SK-N-SH (cell line): Measurements from ENCODE around the gene PLEKHA6.
A peak's percentile ranks its signal among the peaks of the same experiment; 100 is the strongest.

Source experiments
- CTCF ChIP-seq: fragments of 200-600 bp; sonication (generic); IDR thresholded peaks from 2 replicates; pipeline ENCODE4 v1.6.1; 2017; ENCODE audit warnings: antibody characterized with exemption, mild to moderate bottlenecking, moderate library complexity
- RFX5 ChIP-seq: IDR thresholded peaks from 2 replicates; pipeline ENCODE4 v1.6.1; 2012; ENCODE audit warnings: mild to moderate bottlenecking, improper control_type of control experiment, low read length
- SMC3 ChIP-seq: IDR thresholded peaks from 2 replicates; pipeline ENCODE4 v1.6.1; 2012; ENCODE audit warnings: low read depth, low read length, improper control_type of control experiment
- USF1 ChIP-seq: IDR thresholded peaks from 2 replicates; pipeline ENCODE4 v1.4.0; 2012; ENCODE audit warnings: low read depth, borderline replicate concordance
- YY1 ChIP-seq: IDR thresholded peaks from 2 replicates; pipeline ENCODE4 v1.4.0; 2012; ENCODE audit warnings: low read depth, mild to moderate bottlenecking

- TF ChIP-seq SMC3, result peak; percentile 4; the same call in 1 of the 2 replicates
- no peak for TF ChIP-seq YY1
- TF ChIP-seq RFX5, result no peak
- no peak for TF ChIP-seq CTCF
- no peak for TF ChIP-seq USF1
These were observed 79.4 kb downstream of the PLEKHA6 start for GRCh38 chr1:204280099-204280961.
